ENCODE results near the gene C1QTNF7. TPM values are rescaled to one million over a fixed set of nuclear protein-coding genes. Genes with fewer than 3 reads are reported as not detected.

C1QTNF7 gene
- total RNA-seq, 3 donors from 2014 or later: 1.3 to 13.0 (median 1.5) TPM

DNA sequence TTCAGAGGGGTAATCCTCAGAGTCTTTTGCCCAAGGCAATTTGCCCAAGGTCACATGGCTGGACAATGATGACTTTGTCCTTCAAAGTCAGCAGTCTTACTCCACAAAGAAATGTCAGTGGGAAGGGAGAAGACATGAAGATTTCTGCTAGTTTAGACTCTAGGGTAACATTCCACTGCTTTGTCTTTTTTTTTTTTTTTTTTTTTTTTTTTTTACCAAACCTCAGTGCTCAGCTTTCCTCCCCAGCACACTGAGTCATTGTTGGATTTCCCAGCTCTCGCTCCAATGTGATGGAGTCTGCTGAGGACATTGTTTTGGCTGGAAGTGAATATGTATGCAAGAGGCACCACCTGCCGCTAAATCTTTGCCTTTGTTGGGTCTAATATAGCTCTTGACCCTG is 7.2 kb upstream of the C1QTNF7 start:
- TF ChIP-seq, protein P1, sequence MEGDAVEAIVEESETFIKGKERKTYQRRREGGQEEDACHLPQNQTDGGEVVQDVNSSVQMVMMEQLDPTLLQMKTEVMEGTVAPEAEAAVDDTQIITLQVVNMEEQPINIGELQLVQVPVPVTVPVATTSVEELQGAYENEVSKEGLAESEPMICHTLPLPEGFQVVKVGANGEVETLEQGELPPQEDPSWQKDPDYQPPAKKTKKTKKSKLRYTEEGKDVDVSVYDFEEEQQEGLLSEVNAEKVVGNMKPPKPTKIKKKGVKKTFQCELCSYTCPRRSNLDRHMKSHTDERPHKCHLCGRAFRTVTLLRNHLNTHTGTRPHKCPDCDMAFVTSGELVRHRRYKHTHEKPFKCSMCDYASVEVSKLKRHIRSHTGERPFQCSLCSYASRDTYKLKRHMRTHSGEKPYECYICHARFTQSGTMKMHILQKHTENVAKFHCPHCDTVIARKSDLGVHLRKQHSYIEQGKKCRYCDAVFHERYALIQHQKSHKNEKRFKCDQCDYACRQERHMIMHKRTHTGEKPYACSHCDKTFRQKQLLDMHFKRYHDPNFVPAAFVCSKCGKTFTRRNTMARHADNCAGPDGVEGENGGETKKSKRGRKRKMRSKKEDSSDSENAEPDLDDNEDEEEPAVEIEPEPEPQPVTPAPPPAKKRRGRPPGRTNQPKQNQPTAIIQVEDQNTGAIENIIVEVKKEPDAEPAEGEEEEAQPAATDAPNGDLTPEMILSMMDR (IDR thresholded peaks at IDR 0.05): no peak
- intact Hi-C loops (cut with DNase I, micrococcal nuclease): no loop called here
- Histone ChIP-seq H3K4me3 (no peak overlapping the region), H3K4me1 (ENCODE audit: low read depth) (no peaks in the 10 kb centered on the region), H3K36me3 (ENCODE audit: low read depth) (no peaks in the 10 kb centered on the region), H3K9me3 (no peaks in the 10 kb centered on the region)
- DNase-seq (no peak), ATAC-seq (no peak)

DNA sequence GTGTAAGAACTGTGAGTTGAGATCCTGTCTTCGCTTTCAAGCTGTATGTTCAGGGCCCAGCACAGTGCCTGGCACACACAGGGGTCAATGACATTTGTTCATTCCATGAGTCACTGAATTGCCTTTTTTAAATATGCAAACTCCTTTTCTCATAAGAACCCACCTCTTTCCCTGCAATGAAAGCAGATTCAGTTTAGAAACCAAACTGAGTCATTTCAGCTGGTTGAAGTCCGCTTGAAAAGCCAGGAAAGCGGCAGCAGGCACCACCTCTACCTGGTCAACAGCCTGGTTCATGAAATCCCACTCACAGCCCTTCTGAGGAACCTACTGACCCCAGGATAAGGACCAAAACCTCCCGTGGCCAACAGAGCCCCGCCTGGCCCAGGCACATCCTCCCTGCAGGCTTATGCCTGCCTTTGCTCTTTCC is 4.5 kb upstream of the C1QTNF7 start:
- no peaks in the 10 kb centered on the region for H3K4me1 ChIP-seq (ENCODE audit: low read depth)
- no peak for DNase-seq
- intact Hi-C loops (cut with DNase I, micrococcal nuclease): no loop called here
- H3K4me3 ChIP-seq: no peak overlapping the region
- ATAC-seq: no peak
- H3K9me3 ChIP-seq: no peaks in the 10 kb centered on the region
- TF ChIP-seq, protein P1 (IDR thresholded peaks at IDR 0.05): no peak
- H3K36me3 ChIP-seq (ENCODE audit: low read depth): no peaks in the 10 kb centered on the region

DNA sequence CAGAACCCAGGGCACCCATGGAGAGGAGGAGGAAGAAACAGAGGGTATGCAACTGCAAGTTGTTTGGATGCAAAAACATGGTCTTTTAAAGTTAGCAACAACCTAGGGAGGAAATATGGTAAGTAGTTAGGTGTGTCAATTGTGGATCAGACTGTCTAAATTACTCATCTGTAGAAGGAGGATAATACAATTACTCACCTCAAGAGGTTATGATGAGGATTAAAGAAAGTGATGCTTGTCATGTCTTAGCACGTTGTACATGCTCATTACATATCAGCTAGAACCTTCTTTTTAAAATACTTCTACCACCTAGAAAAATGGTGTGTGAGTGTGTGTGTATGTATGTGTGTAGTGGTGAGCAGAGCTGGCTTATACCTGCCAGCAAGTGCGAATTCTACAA is 2.3 kb upstream of the C1QTNF7 start:
- intact Hi-C loops (cut with DNase I, micrococcal nuclease): no loop called here
- H3K4me3 ChIP-seq: no peak overlapping the region
- H3K36me3 ChIP-seq (ENCODE audit: low read depth): no peaks in the 10 kb centered on the region
- DNase-seq (no peak), ATAC-seq (no peak)
- no peaks in the 10 kb centered on the region for H3K9me3 ChIP-seq
- TF ChIP-seq, protein P1 (IDR thresholded peaks at IDR 0.05): no peak
- no peaks in the 10 kb centered on the region for H3K4me1 ChIP-seq (ENCODE audit: low read depth)

DNA sequence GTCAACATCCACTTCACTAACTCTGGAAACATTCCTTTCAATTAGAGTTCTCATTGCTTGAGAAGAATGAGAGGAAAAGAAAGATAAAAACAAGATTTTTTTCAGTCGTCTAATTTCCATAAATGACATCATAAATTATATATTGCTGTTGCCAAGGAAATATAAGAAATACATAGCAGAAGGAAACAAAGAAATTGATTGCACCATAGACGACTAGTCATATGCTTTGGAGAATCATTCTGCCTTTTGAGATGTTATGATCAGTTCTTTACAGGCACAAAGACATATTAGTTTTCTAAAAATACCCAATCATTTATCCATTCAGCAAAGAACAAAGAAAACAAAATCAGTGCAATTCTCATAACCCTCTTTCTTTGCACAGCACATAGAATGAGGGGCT is 672 bp upstream of the C1QTNF7 start:
- DNase-seq: no peak
- Histone ChIP-seq H3K4me3 (no peak overlapping the region), H3K4me1 (ENCODE audit: low read depth) (no peaks in the 10 kb centered on the region), H3K36me3 (ENCODE audit: low read depth) (no peaks in the 10 kb centered on the region), H3K9me3 (no peaks in the 10 kb centered on the region)
- TF ChIP-seq, protein P1 (IDR thresholded peaks at IDR 0.05): no peak
- intact Hi-C loops (cut with DNase I, micrococcal nuclease): no loop called here
- no peak for ATAC-seq

- Histone ChIP-seq H3K4me3 (no peak overlapping the region), H3K36me3 (ENCODE audit: low read depth) (no peaks in the 10 kb centered on the region), H3K4me1 (ENCODE audit: low read depth) (no peaks in the 10 kb centered on the region), H3K9me3 (no peaks in the 10 kb centered on the region)
- TF ChIP-seq, protein P1 (IDR thresholded peaks at IDR 0.05): no peak
- ATAC-seq (no peak), DNase-seq (no peak)
- intact Hi-C loops (cut with DNase I, micrococcal nuclease): no loop called here
These were observed 778 bp downstream of the C1QTNF7 start for GRCh38 chr4:15428611-15429010.

DNA sequence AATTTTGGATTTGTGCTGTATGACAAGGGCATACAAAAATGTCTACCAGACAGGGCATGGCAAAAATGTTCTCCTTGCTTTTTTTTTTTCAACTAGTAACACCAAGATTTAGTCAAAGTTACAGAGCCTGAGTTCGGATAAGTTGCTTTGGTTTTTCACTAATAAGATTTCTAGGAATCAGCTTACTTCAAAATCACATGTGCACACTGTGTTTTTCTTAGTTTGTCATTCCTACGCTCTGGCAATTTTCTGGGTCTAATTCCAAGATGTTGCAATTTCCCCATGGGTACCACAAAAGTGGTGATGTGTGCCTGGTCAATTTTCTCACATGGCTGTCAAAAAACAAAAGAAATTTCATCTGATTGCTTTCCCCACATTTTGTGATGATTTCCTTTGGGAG is 6.3 kb downstream of the C1QTNF7 start:
- Histone ChIP-seq H3K36me3 (ENCODE audit: low read depth) (no peaks in the 10 kb centered on the region), H3K4me1 (ENCODE audit: low read depth) (no peaks in the 10 kb centered on the region), H3K9me3 (no peaks in the 10 kb centered on the region), H3K4me3 (no peak overlapping the region)
- ATAC-seq: no peak
- TF ChIP-seq, protein P1 (IDR thresholded peaks at IDR 0.05): no peak
- DNase-seq: no peak
- intact Hi-C loops (cut with DNase I, micrococcal nuclease): no loop called here
